Measurements from ENCODE around the gene KCNJ3.
A peak's percentile ranks its signal among the peaks of the same experiment; 100 is the strongest.

The KCNJ3 gene

GRCh38 chr2:154698296-154698720, at the start of gene KCNJ3:
Gene KCNJ3, plus strand, starts transcription at chr2:154698695. Its CDS starts 81 bp downstream, at chr2:154698776.
- no peak for DNase-seq (ENCODE audit: low read depth in 2 of 2)
- peak within 1 kb of the TSS in 1 of 2 donors; percentile 31 for H3K4me3 ChIP-seq (replicated peaks in 1 of 2; ENCODE audit: low read depth in 2 of 2, low read length in 2 of 2)
- no peak for TF ChIP-seq CTCF (IDR thresholded peaks at IDR 0.05; ENCODE audit: low read depth, low read length)

GRCh38 chr2:154655499-154655898, 43.0 kb upstream of the KCNJ3 start:
- no peak overlapping the region for H3K4me3 ChIP-seq (replicated peaks in 1 of 2; ENCODE audit: low read depth in 2 of 2, low read length in 2 of 2)
- no peak for TF ChIP-seq CTCF (IDR thresholded peaks at IDR 0.05; ENCODE audit: low read depth, low read length)
- DNase-seq (ENCODE audit: low read depth in 2 of 2) = no peak

GRCh38 chr2:154658854-154659253, 39.6 kb upstream of the KCNJ3 start:
- no peak for TF ChIP-seq CTCF (IDR thresholded peaks at IDR 0.05; ENCODE audit: low read depth, low read length)
- no peak overlapping the region for H3K4me3 ChIP-seq (replicated peaks in 1 of 2; ENCODE audit: low read depth in 2 of 2, low read length in 2 of 2)
- DNase-seq (ENCODE audit: low read depth in 2 of 2) = no peak

GRCh38 chr2:154664248-154664647, 34.2 kb upstream of the KCNJ3 start:
- DNase-seq (ENCODE audit: low read depth in 2 of 2) = no peak
- TF ChIP-seq CTCF (IDR thresholded peaks at IDR 0.05; ENCODE audit: low read depth, low read length) = no peak

GRCh38 chr2:154670083-154670482, 28.4 kb upstream of the KCNJ3 start:
- H3K4me3 ChIP-seq (replicated peaks in 1 of 2; ENCODE audit: low read depth in 2 of 2, low read length in 2 of 2) = no peak overlapping the region
- no peak for TF ChIP-seq CTCF (IDR thresholded peaks at IDR 0.05; ENCODE audit: low read depth, low read length)
- no peak for DNase-seq (ENCODE audit: low read depth in 2 of 2)

More at GRCh38 chr2:154664248-154664647, 34.2 kb upstream of the KCNJ3 start:
- H3K4me3 ChIP-seq (replicated peaks in 1 of 2; ENCODE audit: low read depth in 2 of 2, low read length in 2 of 2) = no peak overlapping the region

GRCh38 chr2:154673694-154674093, 24.8 kb upstream of the KCNJ3 start:
- no peak overlapping the region for H3K4me3 ChIP-seq (replicated peaks in 1 of 2; ENCODE audit: low read depth in 2 of 2, low read length in 2 of 2)
- no peak for TF ChIP-seq CTCF (IDR thresholded peaks at IDR 0.05; ENCODE audit: low read depth, low read length)
- no peak for DNase-seq (ENCODE audit: low read depth in 2 of 2)

- no peak overlapping the region for H3K4me3 ChIP-seq (replicated peaks in 1 of 2; ENCODE audit: low read depth in 2 of 2, low read length in 2 of 2)
- no peak for TF ChIP-seq CTCF (IDR thresholded peaks at IDR 0.05; ENCODE audit: low read depth, low read length)
- no peak for DNase-seq (ENCODE audit: low read depth in 2 of 2)
Measured at GRCh38 chr2:154677401-154677800, 21.1 kb upstream of the KCNJ3 start.

Measured in cardiac fibroblast (primary cell).